ENCODE data around the gene ATP8B3.

- TF ChIP-seq, protein P1, sequence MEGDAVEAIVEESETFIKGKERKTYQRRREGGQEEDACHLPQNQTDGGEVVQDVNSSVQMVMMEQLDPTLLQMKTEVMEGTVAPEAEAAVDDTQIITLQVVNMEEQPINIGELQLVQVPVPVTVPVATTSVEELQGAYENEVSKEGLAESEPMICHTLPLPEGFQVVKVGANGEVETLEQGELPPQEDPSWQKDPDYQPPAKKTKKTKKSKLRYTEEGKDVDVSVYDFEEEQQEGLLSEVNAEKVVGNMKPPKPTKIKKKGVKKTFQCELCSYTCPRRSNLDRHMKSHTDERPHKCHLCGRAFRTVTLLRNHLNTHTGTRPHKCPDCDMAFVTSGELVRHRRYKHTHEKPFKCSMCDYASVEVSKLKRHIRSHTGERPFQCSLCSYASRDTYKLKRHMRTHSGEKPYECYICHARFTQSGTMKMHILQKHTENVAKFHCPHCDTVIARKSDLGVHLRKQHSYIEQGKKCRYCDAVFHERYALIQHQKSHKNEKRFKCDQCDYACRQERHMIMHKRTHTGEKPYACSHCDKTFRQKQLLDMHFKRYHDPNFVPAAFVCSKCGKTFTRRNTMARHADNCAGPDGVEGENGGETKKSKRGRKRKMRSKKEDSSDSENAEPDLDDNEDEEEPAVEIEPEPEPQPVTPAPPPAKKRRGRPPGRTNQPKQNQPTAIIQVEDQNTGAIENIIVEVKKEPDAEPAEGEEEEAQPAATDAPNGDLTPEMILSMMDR (IDR thresholded peaks at IDR 0.05): no peak
- no peak for TF ChIP-seq POLR2A (IDR thresholded peaks at IDR 0.05)
Observed at GRCh38 chr19:1819341-1820255, 7.5 kb upstream of the ATP8B3 start.
